OCI-LY1 (cell line): ENCODE measurements around the gene LRMDA.

Source experiments
- CTCF ChIP-seq: fragments of 200-600 bp; sonication (generic), shearing (Covaris generic); IDR thresholded peaks from 2 replicates; pipeline ENCODE4 v1.5.1; 2017; ENCODE audit warnings: mild to moderate bottlenecking, antibody characterized with exemption, low read length, moderate library complexity, mixed read lengths
- EZH2 ChIP-seq: fragments of 200-600 bp; sonication (generic), shearing (Covaris generic); IDR thresholded peaks from 2 replicates; pipeline ENCODE4 v1.8.0; 2017; ENCODE audit warnings: borderline replicate concordance, mixed run types, mild to moderate bottlenecking, antibody characterized with exemption, low read length, moderate library complexity, mixed read lengths

DNA sequence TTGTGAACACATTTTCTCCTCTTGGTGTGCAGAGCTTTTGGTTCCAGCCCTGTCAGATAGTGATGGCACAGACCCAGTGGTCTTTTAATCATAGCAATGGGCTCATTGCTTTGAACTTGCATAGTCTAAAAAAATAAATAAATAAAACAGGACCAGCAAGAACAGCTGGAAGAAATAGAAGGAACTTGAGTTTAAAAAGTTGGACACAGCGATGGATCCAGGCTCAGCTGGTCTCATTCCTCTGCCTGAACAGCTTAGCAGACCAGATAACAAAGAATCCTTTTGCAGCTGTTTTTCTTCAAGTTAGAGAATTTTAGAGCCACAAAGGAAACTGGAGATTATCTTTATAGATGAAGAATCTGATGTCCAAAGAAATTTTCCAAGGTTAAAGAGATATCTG is 1005.6 kb downstream of the LRMDA start:
- TF ChIP-seq CTCF (no peak), EZH2 (no peak)
